Neuronal stem cell (in vitro differentiated cells): ENCODE data around the gene COLEC11.

ENCODE experiments used
- DNase-seq: peaks from one replicate; pipeline ENCODE4 v3.0.0-alpha.2; 2013; ENCODE audit warnings: low spot score
- H2AFZ ChIP-seq: one replicate; pipeline ENCODE4 v1.6.1; 2013; ENCODE audit warnings: mild to moderate bottlenecking, low read length, inconsistent platforms
- H2AK5ac ChIP-seq: 2 replicates; pipeline ENCODE4 v1.6.1; 2013; ENCODE audit warnings: low read depth, mild to moderate bottlenecking, inconsistent platforms, low read length, moderate library complexity, mixed read lengths
- H2BK120ac ChIP-seq: 2 replicates; pipeline ENCODE4 v1.6.1; 2013; ENCODE audit warnings: low read depth, mild to moderate bottlenecking, inconsistent platforms, low read length, moderate library complexity, mixed read lengths
- H2BK12ac ChIP-seq: one replicate; pipeline ENCODE4 v1.6.1; 2013; ENCODE audit warnings: low read length, inconsistent platforms
- H2BK15ac ChIP-seq: 2 replicates; pipeline ENCODE4 v1.6.1; 2013; ENCODE audit warnings: mild to moderate bottlenecking, low read length, inconsistent platforms, mixed read lengths
- H2BK5ac ChIP-seq: one replicate; pipeline ENCODE4 v1.6.1; 2013; ENCODE audit warnings: inconsistent platforms, mild to moderate bottlenecking, low read length, moderate library complexity
- H3K14ac ChIP-seq: one replicate; pipeline ENCODE4 v1.6.1; 2013; ENCODE audit warnings: low read length, inconsistent platforms
- H3K18ac ChIP-seq: 2 replicates; pipeline ENCODE4 v1.6.1; 2013; ENCODE audit warnings: low read length, inconsistent platforms
- H3K23ac ChIP-seq: 2 replicates; pipeline ENCODE4 v1.6.1; 2013; ENCODE audit warnings: low read depth, mild to moderate bottlenecking, mixed read lengths, low read length, inconsistent platforms; ENCODE audit not compliant: poor library complexity
- H3K27ac ChIP-seq: replicated peaks from 3 replicates; pipeline ENCODE4 v1.5.1; 2013; ENCODE audit warnings: low read length, inconsistent platforms
- H3K27me3 ChIP-seq, 3 experiments: 2 replicates each; pipeline ENCODE4 v1.6.1; 2013; ENCODE audit warnings: low read length in 3 of 3, mild to moderate bottlenecking in 2 of 3, inconsistent platforms in 1 of 3, low read depth in 1 of 3, mixed read lengths in 1 of 3, moderate library complexity in 1 of 3; ENCODE audit not compliant: control insufficient read depth in 3 of 3, insufficient read depth in 3 of 3
- H3K36me3 ChIP-seq, 2 donors: replicated peaks in 1 of 2; 2 replicates each; pipeline ENCODE4 v1.6.1; 2013; ENCODE audit warnings: low read length in 2 of 2; ENCODE audit not compliant: control insufficient read depth in 2 of 2, insufficient read depth in 2 of 2
- H3K4ac ChIP-seq: 2 replicates; pipeline ENCODE4 v1.6.1; 2013; ENCODE audit warnings: inconsistent platforms, mild to moderate bottlenecking, low read length, moderate library complexity
- H3K4me1 ChIP-seq, 2 donors: 1 replicate in 1 of 2; 2 replicates in 1 of 2; pipeline ENCODE4 v1.6.1; 2013; ENCODE audit warnings: low read length in 2 of 2, low read depth in 1 of 2; ENCODE audit not compliant: control insufficient read depth in 2 of 2, insufficient read depth in 1 of 2
- H3K4me2 ChIP-seq: one replicate; pipeline ENCODE4 v1.6.1; 2013; ENCODE audit warnings: mild to moderate bottlenecking, low read length, inconsistent platforms; ENCODE audit not compliant: insufficient read depth, poor library complexity, severe bottlenecking
- H3K4me3 ChIP-seq, 2 donors: 2 replicates each; pipeline ENCODE4 v1.5.1; 2013; ENCODE audit warnings: low read length in 2 of 2, mild to moderate bottlenecking in 2 of 2, inconsistent platforms in 1 of 2, moderate library complexity in 1 of 2
- H3K79me1 ChIP-seq: one replicate; pipeline ENCODE4 v1.6.1; 2013; ENCODE audit warnings: low read depth, mild to moderate bottlenecking, inconsistent platforms, low read length, moderate library complexity
- H3K9ac ChIP-seq: one replicate; pipeline ENCODE4 v1.6.1; 2013; ENCODE audit warnings: mild to moderate bottlenecking, low read depth, low read length, inconsistent platforms; ENCODE audit not compliant: poor library complexity
- H3K9me3 ChIP-seq, 2 donors: replicated peaks in 1 of 2; 2 replicates each; pipeline versions ENCODE3 to v1.6.1; 2013; ENCODE audit warnings: low read length in 2 of 2, mild to moderate bottlenecking in 2 of 2, inconsistent platforms in 1 of 2, low read depth in 1 of 2, mixed read lengths in 1 of 2, moderate library complexity in 1 of 2; ENCODE audit not compliant: control insufficient read depth in 2 of 2, insufficient read depth in 1 of 2
- H4K8ac ChIP-seq: one replicate; pipeline ENCODE4 v1.6.1; 2013; ENCODE audit warnings: low read depth, mild to moderate bottlenecking, inconsistent platforms, low read length, moderate library complexity
- H4K91ac ChIP-seq: one replicate; pipeline ENCODE4 v1.6.1; 2013; ENCODE audit warnings: low read length, low read depth, mild to moderate bottlenecking, inconsistent platforms; ENCODE audit not compliant: poor library complexity
- WGBS, 2 donors: extraction: QIAGEN DNeasy Blood & Tissue Kit; methylation state at CpG; one replicate each; pipeline ENCODE4 v1.1.7; 2013; ENCODE audit warnings: missing lambda C conversion rate in 2 of 2, mixed read lengths in 1 of 2; ENCODE audit not compliant: insufficient read length in 2 of 2, insufficient replicate concordance in 1 of 2; ENCODE audit errors: extremely low coverage in 2 of 2; 5-methylcytosine and 5-hydroxymethylcytosine counted together

Gene COLEC11

GRCh38 chr2:3679180-3679579 lies 84.3 kb downstream of the COLEC11 start:
- Histone ChIP-seq H3K4me3 (no peak overlapping the region), H2AK5ac (no peak overlapping the region), H3K4ac (no peak overlapping the region), H2BK5ac (no peak overlapping the region), H3K27me3 (peaks cover 0 to 6% (median 0%) of the 10 kb centered on the region in 3 experiments), H4K91ac (no peak overlapping the region), H3K23ac (no peak overlapping the region), H3K4me2 (no peak overlapping the region), H2BK15ac (no peak overlapping the region), H3K27ac (no peak overlapping the region), H2BK120ac (no peak overlapping the region), H3K4me1 (no peaks in the 10 kb centered on the region), H3K36me3 (no peaks in the 10 kb centered on the region), H4K8ac (no peak overlapping the region), H3K18ac (no peak overlapping the region), H2BK12ac (no peak overlapping the region), H3K9me3 (no peaks in the 10 kb centered on the region), H3K14ac (no peak overlapping the region), H3K79me1 (no peaks in the 10 kb centered on the region), H3K9ac (no peak overlapping the region), H2AFZ (no peak overlapping the region)
- DNase-seq, result no peak
- no CpG with 5 or more reads among the region's 2 CpGs for WGBS, 2 donors

GRCh38 chr2:3679616-3680393 lies 84.9 kb downstream of the COLEC11 start:
- H2AK5ac ChIP-seq, result no peak overlapping the region
- H3K27me3 ChIP-seq, result peaks cover 0 to 6% (median 0%) of the 10 kb centered on the region in 3 experiments
- H3K27ac ChIP-seq, result no peak overlapping the region
- H3K4me2 ChIP-seq, result no peak overlapping the region
- no peak overlapping the region for H4K8ac ChIP-seq
- H3K9ac ChIP-seq, result no peak overlapping the region
- H2BK5ac ChIP-seq, result no peak overlapping the region
- H3K9me3 ChIP-seq, result no peaks in the 10 kb centered on the region
- H3K14ac ChIP-seq, result peak overlapping the region; percentile 57
- peak overlapping the region; percentile 25 for H3K18ac ChIP-seq
- no peak overlapping the region for H2BK15ac ChIP-seq
- no CpG with 5 or more reads among the region's 23 CpGs for WGBS, 2 donors
- no peak overlapping the region for H2AFZ ChIP-seq
- H3K4me3 ChIP-seq, result peak overlapping the region in 1 of 2 donors; percentile 44
- H2BK12ac ChIP-seq, result peak overlapping the region; percentile 35
- H3K4ac ChIP-seq, result no peak overlapping the region
- no peak overlapping the region for H4K91ac ChIP-seq
- H3K36me3 ChIP-seq, result no peaks in the 10 kb centered on the region
- no peak for DNase-seq
- H3K79me1 ChIP-seq, result no peaks in the 10 kb centered on the region
- H2BK120ac ChIP-seq, result no peak overlapping the region
- peak overlapping the region; percentile 17 for H3K23ac ChIP-seq
- H3K4me1 ChIP-seq, result no peaks in the 10 kb centered on the region

- no peak overlapping the region for H2AK5ac ChIP-seq
- H3K4me3 ChIP-seq, result no peak overlapping the region
- peak overlapping the region; percentile 31 for H2BK12ac ChIP-seq
- H4K91ac ChIP-seq, result no peak overlapping the region
- H3K36me3 ChIP-seq, result no peaks in the 10 kb centered on the region
- H2BK5ac ChIP-seq, result no peak overlapping the region
- H3K4me2 ChIP-seq, result no peak overlapping the region
- no peaks in the 10 kb centered on the region for H3K79me1 ChIP-seq
- H2AFZ ChIP-seq, result no peak overlapping the region
- no peak overlapping the region for H3K9ac ChIP-seq
- no peak overlapping the region for H2BK15ac ChIP-seq
- no peak overlapping the region for H3K27ac ChIP-seq
- H3K27me3 ChIP-seq, result peaks cover 0 to 6% (median 0%) of the 10 kb centered on the region in 3 experiments
- H3K4me1 ChIP-seq, result no peaks in the 10 kb centered on the region
- no peak for DNase-seq
- no CpG with 5 or more reads among the region's 18 CpGs for WGBS, 2 donors
- H3K18ac ChIP-seq, result peak overlapping the region; percentile 45
- peak overlapping the region; percentile 17 for H3K23ac ChIP-seq
- no peak overlapping the region for H2BK120ac ChIP-seq
- no peak overlapping the region for H4K8ac ChIP-seq
- H3K9me3 ChIP-seq, result no peaks in the 10 kb centered on the region
- peak overlapping the region; percentile 95 for H3K14ac ChIP-seq
- no peak overlapping the region for H3K4ac ChIP-seq
These were observed 85.8 kb downstream of the COLEC11 start for GRCh38 chr2:3680548-3681345.

- Histone ChIP-seq H3K14ac (no peak overlapping the region), H2BK5ac (no peak overlapping the region), H3K4me2 (no peak overlapping the region), H4K91ac (no peak overlapping the region), H3K9me3 (no peaks in the 10 kb centered on the region), H2BK120ac (no peak overlapping the region), H2BK15ac (no peak overlapping the region), H3K23ac (no peak overlapping the region), H4K8ac (no peak overlapping the region), H3K79me1 (no peaks in the 10 kb centered on the region), H3K4me1 (no peaks in the 10 kb centered on the region), H3K27me3 (peaks cover 0 to 6% (median 0%) of the 10 kb centered on the region in 3 experiments), H3K27ac (no peak overlapping the region), H3K4me3 (no peak overlapping the region), H3K4ac (no peak overlapping the region), H2AFZ (no peak overlapping the region), H3K9ac (no peak overlapping the region), H2BK12ac (no peak overlapping the region), H3K18ac (no peak overlapping the region), H2AK5ac (no peak overlapping the region), H3K36me3 (no peaks in the 10 kb centered on the region)
- no peak for DNase-seq
- no CpG with 5 or more reads among the region's 5 CpGs for WGBS, 2 donors
These were observed 86.7 kb downstream of the COLEC11 start for GRCh38 chr2:3681625-3682024.
